Glomerular visceral epithelial cell (primary cell): ENCODE data around the gene DHRS7B.
A peak's percentile ranks its signal among the peaks of the same experiment; 100 is the strongest.

Source experiments
- DNase-seq: peaks from one replicate; pipeline ENCODE4 v3.0.0-alpha.2; 2016; ENCODE audit errors: extremely low spot score

DHRS7B gene

DNA sequence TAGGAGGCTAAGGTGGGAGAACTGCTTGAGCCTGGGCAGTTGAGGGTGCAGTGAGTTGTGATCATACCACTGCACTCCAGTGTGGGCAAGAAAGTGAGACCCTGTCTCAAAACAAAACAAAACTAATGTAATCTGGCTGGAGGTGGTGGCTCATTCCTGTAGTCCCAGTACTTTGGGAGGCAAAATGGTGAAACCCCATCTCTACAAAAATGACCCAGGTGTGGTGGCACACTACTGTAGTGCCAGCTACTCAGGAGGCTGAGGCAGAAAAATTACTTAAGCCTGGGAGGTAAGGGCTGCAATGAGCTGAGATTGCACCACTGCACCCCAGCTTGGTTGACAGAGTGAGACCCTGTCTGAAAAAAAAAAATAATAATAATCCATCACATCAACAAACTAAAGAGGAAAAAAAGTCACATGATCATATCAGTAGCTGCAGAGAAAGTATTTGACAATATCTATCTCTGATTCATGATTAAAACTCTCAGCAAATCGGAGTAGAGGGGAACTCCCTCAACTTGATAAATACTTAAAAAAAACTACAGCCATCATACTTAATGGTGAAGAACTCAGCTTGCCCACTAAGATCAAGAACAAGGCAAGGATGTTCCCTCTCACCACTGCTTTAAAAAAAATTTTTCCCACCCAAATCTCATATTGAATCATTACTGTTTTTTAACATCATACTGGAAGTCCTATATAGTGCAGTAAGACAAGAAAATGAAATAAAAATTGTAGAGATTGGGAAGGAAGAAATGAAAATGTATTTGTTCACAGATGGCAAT, 31.0 kb downstream of the DHRS7B start:
- no peak for DNase-seq

DNA sequence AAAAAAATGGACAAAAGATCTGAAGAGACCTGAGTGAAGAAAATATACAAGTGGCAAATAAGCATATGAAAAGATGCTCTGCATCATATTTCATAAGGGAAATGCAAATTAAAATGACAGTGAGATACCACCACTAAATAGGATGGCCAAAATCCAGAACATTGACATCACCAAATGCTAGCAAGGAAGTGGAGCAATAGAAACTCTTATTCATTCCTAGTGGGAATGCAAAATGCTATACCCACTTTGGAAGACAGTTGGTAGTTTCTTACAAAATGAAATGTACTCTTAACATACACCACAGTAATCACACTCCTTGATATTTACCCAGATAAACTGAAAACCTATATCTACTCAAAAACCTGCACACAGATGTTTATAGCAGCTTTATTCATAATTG, 33.6 kb downstream of the DHRS7B start:
- no peak for DNase-seq

DNA sequence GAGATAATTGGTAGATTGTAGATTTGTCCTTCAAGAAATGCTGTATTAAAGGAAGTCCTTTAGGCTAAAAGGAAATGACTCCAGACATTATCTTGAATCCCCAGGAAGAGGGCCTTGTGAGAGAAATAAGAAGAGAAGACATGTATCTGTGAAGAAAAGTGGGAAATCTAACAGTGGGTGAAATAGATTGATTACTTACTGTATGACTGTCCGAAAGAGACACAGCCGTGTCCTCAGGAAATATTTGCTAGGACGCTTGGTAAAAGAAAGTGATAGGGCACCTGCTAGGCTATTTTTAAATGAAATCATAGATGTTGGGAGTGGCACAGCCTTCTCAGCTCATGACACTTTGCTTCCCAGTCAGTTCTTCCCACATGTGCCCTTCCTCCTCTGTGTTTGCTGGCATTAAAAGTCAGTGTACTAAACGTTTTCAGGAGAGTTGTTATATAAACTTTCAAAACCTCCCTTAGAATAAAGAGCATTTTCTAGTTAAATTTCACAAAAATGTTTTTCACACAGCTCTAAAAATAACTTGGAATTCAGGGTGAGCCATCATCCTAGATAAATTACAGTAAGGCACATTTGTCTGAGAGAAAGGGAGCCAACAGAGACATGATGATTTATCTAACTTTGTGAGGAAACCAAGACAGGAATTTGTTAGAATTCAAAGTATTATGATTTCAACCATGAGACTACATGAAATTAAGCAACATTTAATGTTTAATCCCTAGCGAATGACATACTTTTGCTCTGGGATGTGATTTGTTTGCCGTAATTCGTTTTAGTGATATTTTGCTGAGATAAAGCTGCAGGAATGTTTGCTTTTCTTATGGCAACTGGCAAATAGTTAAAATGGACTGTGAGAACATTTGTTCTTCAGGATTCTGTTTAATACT, 35.0 kb downstream of the DHRS7B start:
- no peak for DNase-seq

GRCh38 chr17:21162394-21162775, 35.6 kb downstream of the DHRS7B start:
- no peak for DNase-seq

DNA sequence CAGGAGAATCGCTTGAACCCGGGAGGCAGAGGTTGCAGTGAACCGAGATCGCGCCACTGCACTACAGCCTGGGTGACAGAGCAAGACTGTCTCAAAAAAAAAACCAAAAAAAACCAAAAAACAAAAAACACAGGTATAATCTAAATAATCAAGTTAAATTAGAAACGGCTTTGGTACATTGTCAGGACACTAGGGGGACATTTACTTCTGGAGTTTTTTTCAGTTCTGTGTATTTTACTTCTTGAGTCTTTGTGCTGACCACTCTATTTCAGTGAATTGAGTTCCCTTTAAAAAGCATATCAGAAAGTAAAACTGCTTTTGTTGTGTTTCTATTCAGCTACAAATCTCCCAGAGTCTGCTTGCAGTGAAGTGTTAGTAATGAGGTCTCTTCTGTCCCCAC, 36.3 kb downstream of the DHRS7B start:
- no peak for DNase-seq

- no peak for DNase-seq
Observed at GRCh38 chr17:21164216-21164615, 37.5 kb downstream of the DHRS7B start.

GRCh38 chr17:21164620-21165019, 37.9 kb downstream of the DHRS7B start:
- DNase-seq, result no peak

DNA sequence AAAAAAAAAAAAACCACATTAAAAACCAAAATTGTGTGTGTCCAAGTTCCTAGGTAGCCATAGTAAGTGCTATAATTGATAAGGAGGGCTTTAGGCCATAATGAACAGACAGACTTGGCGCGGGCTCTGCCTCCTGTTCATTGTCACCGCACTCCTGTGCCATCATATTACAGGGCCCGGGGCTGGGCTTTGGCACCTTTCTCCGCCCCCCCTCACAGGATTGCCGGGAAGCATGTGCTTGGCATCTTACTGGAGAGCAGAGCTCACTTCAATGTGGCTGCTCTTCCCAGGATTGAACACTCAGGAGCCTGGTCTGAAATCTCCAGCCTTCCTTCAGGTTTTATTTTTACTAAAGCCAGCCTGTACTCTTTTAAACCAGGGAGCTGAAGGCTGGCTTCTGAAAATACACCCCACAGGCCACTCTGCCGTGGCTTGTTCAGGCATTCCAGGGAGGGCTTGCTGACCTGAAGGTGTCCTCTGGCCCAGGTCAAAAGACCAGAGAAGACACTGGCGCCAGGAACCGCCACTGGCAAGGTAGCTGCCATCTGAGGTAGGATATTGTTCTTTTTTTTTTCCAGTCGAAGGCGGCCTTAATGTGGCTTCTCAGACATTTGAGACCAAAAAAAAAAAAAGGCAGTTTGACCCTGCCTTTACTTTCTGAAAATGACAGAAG, 39.3 kb downstream of the DHRS7B start:
- no peak for DNase-seq

GRCh38 chr17:21166595-21167210, 39.9 kb downstream of the DHRS7B start:
- no peak for DNase-seq

DNA sequence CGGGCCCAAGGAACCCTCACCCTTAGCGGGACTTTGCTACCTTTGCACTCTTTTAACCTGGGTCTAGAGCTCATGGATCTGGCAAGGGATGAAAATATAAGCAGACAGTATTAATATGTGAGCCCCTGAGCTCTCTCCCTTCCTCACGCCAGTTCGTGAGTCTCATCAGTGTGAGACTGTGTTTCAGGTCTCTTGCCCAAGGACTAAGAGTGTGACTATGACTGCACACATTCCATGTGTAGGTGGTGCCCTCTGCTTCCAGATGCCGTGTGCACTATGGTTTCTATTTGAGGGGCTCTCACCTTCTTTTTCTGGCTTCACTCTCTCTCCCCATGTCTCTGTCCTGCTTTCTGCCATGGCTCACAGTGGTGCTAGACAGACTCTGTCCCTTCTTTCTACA, 40.5 kb downstream of the DHRS7B start:
- DNase-seq, result no peak

DNA sequence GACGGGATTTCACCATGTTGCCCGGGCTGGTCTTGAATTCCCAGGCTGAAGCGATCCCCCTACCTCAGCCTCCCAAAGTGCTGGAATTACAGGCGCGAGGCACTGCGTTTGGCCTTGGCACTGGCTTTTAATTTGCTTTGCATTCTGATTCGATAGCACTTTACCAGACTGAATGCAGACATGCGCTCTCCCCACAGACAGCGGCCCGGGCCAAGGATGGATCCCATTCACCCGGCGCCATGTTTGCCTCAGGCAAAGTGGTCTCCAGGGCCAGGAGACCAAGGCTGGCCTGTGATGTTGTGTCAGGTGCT, 41.7 kb downstream of the DHRS7B start:
- DNase-seq, result no peak

- DNase-seq, result no peak
Observed at GRCh38 chr17:21169496-21169895, 42.7 kb downstream of the DHRS7B start.

DNA sequence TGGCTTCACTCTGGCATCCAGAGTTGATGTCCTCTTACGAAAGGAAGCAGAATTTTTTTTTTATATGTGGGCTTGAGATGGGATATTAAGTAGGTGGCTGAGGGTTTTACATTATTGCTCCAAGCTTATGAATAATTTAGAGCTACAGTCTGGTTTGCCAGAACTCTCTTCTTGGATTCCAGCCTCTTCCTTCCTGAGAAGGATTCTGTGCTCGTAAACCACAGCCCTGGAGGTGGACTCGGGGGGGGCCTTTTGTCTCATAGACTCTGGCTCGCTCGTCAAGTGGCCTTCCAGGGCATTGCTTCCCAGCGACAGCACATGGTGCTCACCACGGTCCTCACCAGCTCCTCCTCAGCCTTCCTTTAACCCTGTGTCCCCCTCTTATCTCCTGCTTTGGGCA, 44.0 kb downstream of the DHRS7B start:
- no peak for DNase-seq

DNA sequence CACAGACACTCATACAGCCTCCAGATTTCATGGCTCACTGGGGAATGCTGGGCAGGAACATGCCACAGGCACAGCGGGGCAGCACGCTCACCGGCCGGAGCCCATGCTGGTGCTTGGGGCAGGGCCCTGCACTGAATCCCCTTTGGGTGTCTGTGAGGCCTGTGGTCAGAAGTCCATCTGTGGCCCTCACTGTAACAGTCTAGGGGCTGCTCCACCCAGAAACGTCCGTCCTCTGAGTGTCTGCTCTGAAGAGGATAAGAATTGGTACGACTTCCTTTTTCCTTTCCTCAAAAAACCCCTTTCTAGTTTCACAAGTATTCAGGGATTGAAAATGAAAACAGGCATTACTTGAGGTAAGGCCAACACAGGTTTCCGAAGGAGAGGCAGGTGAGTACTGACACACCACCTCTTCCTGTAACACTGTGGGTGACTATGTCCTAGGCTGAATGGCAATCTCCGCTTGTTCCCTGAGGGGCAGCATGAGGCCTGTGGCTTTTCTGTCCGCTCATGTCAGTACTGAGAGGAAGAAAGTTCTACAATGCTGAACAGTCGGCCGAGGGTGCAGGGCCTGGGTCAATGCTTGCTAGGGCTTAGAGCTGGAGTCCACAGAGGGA, 44.7 kb downstream of the DHRS7B start:
- DNase-seq, result no peak

- DNase-seq, result no peak
Observed at GRCh38 chr17:21171970-21172510, 45.3 kb downstream of the DHRS7B start.

GRCh38 chr17:21172846-21173245, 46.1 kb downstream of the DHRS7B start:
- no peak for DNase-seq

GRCh38 chr17:21173543-21173942, 46.8 kb downstream of the DHRS7B start:
- DNase-seq, result no peak

- no peak for DNase-seq
Observed at GRCh38 chr17:21174186-21174585, 47.4 kb downstream of the DHRS7B start.

DNA sequence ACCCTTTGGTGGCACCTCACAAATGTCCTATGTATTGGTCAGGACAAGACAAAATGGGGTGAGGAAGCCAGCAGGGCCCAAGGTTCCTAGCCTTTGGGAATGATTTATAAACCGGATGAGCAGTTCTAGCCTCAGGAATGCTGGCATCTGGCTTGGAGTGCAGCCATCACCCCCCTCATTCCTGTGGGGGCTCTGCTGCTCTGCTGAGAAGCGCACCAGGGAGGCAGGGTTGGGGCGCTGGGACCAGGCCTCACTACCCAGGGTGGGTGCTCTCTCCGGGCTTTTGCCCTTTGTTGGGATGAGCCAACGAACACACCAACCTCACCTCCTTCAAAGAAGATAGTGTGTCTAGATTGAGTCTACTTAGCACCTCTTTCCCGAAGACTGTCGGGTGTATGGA, 47.9 kb downstream of the DHRS7B start:
- DNase-seq, result peak; percentile 68

DNA sequence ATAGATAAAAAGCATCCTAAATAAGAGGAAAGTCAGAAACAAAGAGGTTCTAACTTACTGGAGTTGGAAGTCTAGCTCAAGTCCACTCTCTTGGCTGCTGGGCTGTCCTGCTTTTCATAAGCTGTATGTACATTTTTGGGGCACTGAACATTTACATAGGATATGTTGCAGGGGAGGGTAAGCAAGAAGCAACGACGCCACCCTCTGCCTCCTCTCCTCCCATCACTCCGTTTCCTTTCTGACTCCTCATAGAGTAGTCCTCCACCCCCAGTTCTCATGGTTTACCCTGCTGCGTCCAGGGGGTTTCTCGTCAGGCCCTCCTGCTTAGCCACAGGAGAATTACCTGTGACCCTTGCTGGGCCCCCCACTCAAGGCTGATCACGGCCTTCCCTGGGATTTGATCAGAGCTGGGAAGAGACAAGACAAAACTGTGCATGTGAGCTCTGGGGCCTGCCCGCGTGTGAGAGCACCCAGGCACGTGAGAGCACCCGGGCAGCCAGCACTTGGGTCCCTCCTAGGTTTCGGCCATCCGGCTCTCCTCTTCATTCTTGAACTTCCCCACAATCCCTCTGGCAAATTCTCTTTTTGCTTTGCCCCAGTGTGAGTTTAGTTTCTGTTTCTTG, 50.1 kb downstream of the DHRS7B start:
- no peak for DNase-seq

DNA sequence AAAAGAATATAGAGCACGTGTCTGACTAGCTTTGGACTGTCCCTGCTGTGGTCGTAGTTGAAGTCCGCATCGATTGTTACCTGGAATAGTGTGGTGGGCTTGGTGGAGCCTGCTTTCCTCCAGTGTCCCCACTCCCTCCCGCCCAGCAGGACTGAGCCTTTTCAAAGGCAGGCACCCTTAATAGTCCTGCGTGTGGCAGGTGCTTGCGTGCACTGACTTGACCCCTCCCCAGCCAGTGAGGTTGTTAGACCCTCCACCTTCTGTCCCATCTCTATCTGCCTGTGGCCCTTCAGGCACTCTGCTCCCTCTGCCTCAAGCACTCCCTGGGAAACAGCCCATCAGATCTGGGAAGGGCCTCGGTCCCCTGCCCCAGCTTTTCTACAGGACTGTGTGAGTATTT, 50.6 kb downstream of the DHRS7B start:
- no peak for DNase-seq
